ENCODE results near the gene PAMR1.
"Not testable (repeated sequence)": the region's sequence is repeated elsewhere in the genome, so short reads cannot be mapped to it uniquely, and the experiment has no call there.

The PAMR1 gene

DNA sequence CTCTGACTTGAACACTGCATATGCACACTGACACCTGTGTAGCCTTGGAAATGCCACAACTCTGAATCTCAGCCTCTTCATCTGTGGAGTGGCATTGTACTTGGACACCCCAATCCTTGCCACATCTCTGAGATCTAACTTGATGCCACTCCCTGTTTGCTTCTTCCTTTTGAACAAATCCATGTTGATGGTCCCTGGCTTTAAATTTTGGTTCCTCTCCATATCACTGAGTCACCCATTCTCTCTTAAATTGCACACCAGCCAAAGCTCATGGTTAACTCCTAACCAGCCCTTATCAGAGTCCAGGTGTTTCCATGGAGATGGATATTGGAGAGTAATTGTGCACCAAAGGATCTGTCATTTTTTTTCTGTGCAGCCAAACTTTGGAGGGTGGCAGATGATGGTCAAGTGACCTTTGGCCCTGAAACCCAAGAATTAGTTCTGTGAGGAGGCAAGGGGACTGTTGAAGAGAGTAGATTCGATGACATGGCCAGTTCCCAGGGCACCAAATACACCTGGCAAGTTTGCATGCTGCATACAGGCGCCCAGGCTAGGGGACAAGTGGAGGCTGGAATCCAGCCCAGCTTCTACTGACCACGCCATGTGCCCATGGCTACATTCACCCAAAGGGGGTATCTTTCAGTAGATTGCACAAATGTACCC, 25.1 kb upstream of the PAMR1 start:
- DNase-seq (ENCODE audit: low spot score in 2 of 2) = no peak
- Mint-ChIP-seq H3K27ac (no peak overlapping the region), H3K4me1 (no peaks in the 10 kb centered on the region), H3K9me3 (no peaks in the 10 kb centered on the region), H3K36me3 (no peaks in the 10 kb centered on the region), H3K4me3 (no peak overlapping the region)
- ATAC-seq = no peak

DNA sequence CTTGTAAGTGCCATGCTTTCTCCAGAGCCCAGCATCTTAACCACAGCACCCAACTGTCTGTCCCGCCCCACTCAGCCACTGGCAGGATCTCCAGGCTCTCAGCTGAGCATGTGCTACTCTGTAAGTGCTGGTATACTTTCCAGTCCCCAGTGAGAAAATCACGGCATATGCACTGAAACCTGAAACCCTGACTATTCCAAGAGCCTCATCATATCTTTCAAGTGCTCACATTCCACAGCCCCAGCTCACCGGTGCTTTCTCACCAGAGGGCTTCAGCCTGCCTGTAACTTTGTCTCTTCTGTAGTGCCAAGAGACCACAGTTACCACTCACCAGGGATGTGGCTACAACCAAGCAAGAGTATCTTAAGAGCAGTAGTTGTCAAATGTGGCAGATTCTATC, 24.4 kb upstream of the PAMR1 start:
- ATAC-seq = no peak
- Mint-ChIP-seq H3K36me3 (no peaks in the 10 kb centered on the region), H3K4me3 (no peak overlapping the region), H3K27ac (no peak overlapping the region), H3K9me3 (no peaks in the 10 kb centered on the region), H3K4me1 (no peaks in the 10 kb centered on the region)
- DNase-seq (ENCODE audit: low spot score in 2 of 2) = no peak

DNA sequence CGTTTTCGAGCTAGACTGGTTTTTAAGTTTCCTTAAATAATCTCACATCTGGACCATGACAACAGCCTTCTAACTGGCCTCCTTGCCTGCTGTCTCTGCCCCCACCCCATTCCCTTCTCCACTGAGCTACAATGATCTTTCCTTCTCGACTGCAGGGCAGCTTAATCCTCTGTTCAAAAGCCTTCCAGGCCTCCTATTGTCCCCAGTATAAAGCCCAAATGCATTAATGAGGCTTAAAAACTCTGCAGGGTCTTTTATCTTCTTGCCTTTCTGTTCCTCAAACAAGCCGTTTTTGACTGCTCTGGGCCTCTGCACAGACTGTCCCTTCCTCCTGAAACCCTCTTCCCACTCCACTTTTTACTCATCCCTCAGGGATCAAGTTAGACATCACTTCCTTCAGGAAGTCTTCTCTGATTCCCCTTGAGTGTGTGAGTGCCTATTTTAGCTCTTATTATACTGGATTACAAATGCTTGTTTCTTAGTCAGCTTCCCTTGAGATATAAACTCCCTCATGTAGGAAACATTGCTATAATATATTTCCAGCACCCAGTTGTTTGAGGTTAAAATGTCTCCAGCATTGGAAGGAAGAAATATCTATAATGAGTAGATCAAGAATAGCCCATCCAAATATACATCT, 23.6 kb upstream of the PAMR1 start:
- ATAC-seq = no peak
- DNase-seq (ENCODE audit: low spot score in 2 of 2) = no peak
- Mint-ChIP-seq H3K36me3 (no peaks in the 10 kb centered on the region), H3K4me1 (no peaks in the 10 kb centered on the region), H3K27ac (no peak overlapping the region), H3K4me3 (no peak overlapping the region), H3K9me3 (no peaks in the 10 kb centered on the region)

DNA sequence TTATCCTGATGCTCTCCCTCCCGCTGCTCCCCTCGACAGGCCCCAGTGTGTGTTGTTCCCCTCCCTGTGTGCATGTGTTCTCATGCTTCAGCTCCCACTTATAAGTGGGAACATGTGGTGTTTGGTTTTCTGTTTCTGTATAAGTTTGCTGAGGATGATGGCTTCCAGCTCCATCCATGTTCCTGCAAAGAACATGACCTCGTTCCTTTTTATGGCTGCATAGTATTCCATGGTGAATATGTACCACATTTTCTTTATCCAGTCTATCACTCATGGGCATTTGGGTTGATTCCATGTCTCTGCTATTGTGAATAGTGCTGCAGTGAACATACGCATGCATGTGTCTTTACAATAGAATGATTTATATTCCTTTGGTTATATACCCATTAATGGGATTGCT, 22.6 kb upstream of the PAMR1 start:
- not testable (repeated sequence) for H3K36me3 Mint-ChIP-seq; DNase-seq (ENCODE audit: low spot score in 2 of 2); ATAC-seq; H3K4me3 Mint-ChIP-seq; H3K4me1 Mint-ChIP-seq; H3K9me3 Mint-ChIP-seq; H3K27ac Mint-ChIP-seq

DNA sequence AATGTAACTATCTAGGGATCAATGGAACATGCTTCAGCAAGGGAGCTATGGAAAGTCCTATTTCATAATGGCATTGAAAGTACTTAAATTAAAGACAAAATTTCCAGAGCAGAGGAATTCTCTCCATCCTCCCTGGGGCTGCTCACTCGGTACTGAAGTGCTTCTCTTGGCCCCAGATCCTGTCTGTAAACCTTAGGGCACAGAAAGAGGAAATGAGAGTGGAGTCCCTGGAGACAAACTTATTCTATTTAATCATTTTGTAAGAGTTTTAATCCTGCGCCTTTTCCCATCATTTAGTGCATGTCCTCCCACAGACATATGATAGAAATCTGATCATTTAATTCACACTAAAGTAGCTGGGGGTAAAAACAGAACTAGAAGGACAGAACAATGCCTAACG, 20.9 kb upstream of the PAMR1 start:
- no peak for ATAC-seq
- H3K9me3 Mint-ChIP-seq = no peaks in the 10 kb centered on the region

DNA sequence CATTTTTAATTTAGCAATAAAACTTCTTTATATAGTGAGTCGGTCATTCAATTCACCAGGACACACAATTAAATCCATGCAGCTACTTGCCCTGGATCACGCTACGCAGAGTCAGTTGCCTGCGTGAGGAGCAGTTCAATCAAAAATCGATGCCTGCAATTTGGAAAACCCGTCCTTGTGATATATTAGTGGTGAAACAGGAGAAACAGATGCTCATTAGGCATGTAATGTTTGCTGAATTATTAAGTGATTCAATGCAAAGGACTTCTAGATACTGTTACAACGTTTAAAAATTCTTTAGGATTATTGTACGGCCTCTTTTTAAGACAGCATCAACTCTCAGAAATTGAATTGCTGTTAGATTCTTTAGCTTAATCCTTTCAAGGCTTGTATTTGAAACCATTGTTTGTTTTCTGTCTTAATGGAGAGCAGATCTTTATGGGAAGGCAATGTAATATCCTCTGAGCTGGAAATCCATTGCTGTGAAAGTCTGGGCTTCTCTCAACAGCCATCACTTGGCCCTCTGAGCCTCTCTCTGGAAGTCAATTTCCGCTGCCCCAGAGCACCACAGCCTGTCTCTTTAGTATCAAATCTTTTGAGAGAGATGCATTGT, 20.1 kb upstream of the PAMR1 start:
- H3K4me3 Mint-ChIP-seq = no peak overlapping the region
- DNase-seq (ENCODE audit: low spot score in 2 of 2) (no peak), ATAC-seq (no peak)

More for the DNA sequence above, 20.9 kb upstream of the PAMR1 start:
- no peaks in the 10 kb centered on the region for H3K4me1 Mint-ChIP-seq
- H3K4me3 Mint-ChIP-seq = no peak overlapping the region
- H3K27ac Mint-ChIP-seq = no peak overlapping the region
- no peak for DNase-seq (ENCODE audit: low spot score in 2 of 2)
- no peaks in the 10 kb centered on the region for H3K36me3 Mint-ChIP-seq

DNA sequence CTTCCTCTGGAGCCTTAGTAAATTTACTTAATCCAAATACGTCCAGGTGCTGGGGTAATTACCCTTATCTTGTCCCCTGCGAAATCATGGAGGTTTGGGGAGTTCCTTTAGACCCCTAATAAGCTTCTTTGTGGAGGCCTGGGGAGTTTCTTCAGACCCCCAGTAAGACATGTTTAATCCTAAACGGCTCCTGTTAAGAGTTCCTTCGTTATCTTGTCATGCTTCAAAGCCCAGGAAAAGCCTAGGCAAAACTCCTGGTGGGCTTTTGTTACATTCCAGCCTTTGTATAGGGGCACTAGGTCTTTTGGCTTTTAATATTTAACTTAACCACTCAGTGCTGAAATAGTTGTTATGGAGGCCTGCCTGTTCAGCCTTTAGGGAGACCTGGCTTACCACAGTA, 18.1 kb upstream of the PAMR1 start:
- ATAC-seq = no peak
- Mint-ChIP-seq H3K36me3 (no peaks in the 10 kb centered on the region), H3K4me1 (no peaks in the 10 kb centered on the region), H3K27ac (no peak overlapping the region), H3K4me3 (no peak overlapping the region), H3K9me3 (no peaks in the 10 kb centered on the region)
- no peak for DNase-seq (ENCODE audit: low spot score in 2 of 2)

More for the DNA sequence above, 20.1 kb upstream of the PAMR1 start:
- Mint-ChIP-seq H3K9me3 (no peaks in the 10 kb centered on the region), H3K27ac (no peak overlapping the region), H3K4me1 (no peaks in the 10 kb centered on the region), H3K36me3 (no peaks in the 10 kb centered on the region)

DNA sequence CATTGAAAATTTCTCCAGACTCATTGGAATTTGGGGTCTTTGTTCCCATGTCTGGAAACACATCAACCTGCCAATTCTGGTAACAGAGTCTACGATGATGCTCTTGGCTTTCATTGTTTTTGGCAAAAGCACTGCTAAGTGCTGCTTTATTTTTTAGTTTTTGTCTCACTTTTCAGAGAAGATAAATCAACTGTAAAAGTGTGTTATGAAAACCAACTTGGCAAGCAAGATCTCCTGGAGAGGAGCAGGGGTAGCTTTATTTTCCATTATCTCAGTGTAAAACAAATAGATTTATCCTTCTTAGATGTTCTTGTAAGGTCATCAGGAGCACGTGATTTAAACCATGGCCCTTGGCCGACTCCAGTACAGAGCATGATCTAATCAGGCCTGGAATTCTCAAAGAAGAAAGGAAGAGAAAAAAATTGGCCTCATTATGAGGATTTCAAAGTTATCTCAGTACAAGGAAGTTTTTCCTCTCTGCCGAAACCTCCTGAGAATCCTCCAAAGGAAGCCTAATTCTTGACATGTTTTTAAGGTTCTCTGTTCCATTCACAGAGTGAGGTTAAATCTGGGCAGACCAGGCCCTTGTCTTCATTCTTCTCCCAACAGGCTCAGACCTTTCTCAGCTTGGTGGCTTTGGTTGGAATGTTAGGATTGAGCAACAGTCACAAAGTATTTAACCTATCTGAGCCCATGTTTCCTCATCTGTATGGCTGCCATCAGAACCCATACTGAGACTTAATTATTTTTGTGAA, 16.4 kb upstream of the PAMR1 start:
- no peak overlapping the region for H3K27ac Mint-ChIP-seq
- H3K36me3 Mint-ChIP-seq = no peaks in the 10 kb centered on the region
- no peaks in the 10 kb centered on the region for H3K9me3 Mint-ChIP-seq
- H3K4me3 Mint-ChIP-seq = no peak overlapping the region
- ATAC-seq = no peak
- DNase-seq (ENCODE audit: low spot score in 2 of 2) = no peak
- H3K4me1 Mint-ChIP-seq = no peaks in the 10 kb centered on the region

DNA sequence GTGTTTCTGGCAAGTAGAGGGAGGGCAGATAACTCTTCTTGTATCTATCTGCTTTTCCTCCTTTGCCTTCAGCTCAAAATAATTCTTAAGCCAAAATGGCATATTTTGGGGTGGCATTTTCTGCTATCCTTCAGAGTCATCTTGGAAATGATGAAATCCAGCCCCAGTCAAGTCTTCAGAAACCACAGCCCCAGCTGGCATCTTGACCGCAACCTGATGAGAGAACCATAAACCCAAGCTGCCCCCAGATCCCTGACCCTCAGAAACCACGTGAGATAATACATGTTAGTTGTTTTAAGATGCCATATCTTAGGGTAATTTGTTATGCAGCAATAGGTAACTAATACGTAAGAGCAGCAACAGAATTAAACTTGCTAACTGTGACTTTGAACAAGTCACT, 15.1 kb upstream of the PAMR1 start:
- Mint-ChIP-seq H3K27ac (no peak overlapping the region), H3K4me1 (no peaks in the 10 kb centered on the region), H3K36me3 (no peaks in the 10 kb centered on the region), H3K4me3 (no peak overlapping the region), H3K9me3 (no peaks in the 10 kb centered on the region)
- DNase-seq (ENCODE audit: low spot score in 2 of 2) (no peak), ATAC-seq (no peak)

DNA sequence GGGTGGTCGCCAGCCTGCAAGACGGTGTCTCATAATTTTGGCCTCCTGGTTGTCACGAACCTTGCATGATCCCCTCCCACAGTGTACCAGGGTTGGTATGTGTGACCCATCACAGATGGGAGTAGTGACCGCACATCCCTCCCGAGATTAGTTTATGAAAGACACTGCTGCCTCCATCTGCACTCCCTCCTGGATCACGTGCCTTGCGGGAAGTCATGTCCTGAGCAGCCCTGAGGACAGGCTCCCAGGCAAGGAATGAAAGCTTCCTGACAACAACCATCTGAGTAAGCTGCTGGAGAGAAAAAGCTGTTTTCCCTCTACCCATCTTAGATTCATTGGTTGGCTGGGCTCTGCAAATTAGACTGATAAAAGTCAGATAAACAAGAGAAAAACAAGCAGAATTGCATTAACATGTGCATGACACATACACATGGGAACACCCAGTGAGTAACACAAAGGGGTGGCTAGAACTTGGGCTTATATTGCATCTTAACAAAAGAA, 14.4 kb upstream of the PAMR1 start:
- no peaks in the 10 kb centered on the region for H3K36me3 Mint-ChIP-seq
- no peaks in the 10 kb centered on the region for H3K4me1 Mint-ChIP-seq
- DNase-seq (ENCODE audit: low spot score in 2 of 2) (no peak), ATAC-seq (no peak)
- H3K4me3 Mint-ChIP-seq = no peak overlapping the region
- H3K27ac Mint-ChIP-seq = no peak overlapping the region
- no peaks in the 10 kb centered on the region for H3K9me3 Mint-ChIP-seq

DNA sequence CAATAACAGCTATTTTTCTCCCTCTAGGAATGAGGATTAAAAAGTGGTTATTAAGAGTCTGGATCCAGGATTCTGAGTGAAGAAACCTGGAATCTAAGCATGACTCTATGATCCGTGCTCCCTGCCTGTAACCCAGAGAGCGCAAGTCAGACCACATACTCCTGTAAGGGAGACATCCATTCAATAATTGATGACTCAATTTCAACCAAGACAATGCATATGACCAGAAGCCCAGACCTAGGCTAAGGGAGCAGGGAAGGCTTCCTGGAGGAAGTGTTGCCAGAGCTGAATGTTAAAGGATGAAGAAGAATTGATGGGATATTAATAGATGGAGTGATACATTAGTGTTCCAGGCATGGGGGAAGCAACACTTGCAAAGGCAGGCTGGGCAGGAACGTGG, 13.8 kb upstream of the PAMR1 start:
- H3K27ac Mint-ChIP-seq = no peak overlapping the region

DNA sequence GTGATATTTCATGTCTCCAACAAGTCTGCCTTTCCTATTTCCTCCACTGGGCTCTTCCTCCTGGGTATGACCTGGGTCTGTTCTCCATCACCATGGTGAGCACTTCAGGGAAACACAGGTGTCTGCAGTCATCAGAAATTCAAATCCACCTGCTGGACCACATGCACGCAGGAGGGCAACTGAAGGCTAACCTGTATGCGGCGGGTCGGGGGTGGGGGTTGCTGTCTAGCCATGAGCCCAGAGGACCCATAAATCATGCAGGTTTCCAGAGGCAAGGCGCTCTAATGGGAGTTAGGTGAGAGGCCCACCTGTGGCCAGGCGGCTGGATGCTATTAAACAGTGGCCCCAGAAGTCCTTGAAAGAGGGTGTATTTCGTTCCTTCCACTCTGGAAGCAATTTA, 11.1 kb upstream of the PAMR1 start:
- Mint-ChIP-seq H3K36me3 (no peaks in the 10 kb centered on the region), H3K9me3 (no peaks in the 10 kb centered on the region), H3K27ac (no peak overlapping the region), H3K4me1 (no peaks in the 10 kb centered on the region), H3K4me3 (no peak overlapping the region)
- DNase-seq (ENCODE audit: low spot score in 2 of 2) (no peak), ATAC-seq (no peak)

More for the DNA sequence above, 13.8 kb upstream of the PAMR1 start:
- DNase-seq (ENCODE audit: low spot score in 2 of 2) (no peak), ATAC-seq (no peak)
- no peaks in the 10 kb centered on the region for H3K9me3 Mint-ChIP-seq
- H3K4me1 Mint-ChIP-seq = no peaks in the 10 kb centered on the region
- H3K4me3 Mint-ChIP-seq = no peak overlapping the region
- H3K36me3 Mint-ChIP-seq = no peaks in the 10 kb centered on the region

DNA sequence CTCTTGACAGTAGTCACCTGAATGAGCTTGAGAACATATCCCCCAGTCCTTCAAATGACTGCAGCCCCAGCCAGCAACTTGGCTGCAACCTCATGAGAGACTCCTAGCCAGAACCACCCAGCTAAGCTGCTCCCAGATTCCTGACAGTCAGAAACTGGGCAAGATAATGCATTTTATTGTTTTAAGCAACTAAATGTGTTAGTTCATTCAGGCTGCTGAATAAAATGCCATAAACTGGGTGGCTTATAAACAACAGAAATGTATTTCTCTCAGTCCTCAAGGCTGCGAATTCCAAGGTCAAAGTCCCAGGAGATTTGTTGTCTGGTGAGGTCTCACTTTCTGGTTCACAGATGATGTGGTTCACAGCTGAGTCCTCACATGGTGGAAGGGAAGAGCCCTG, 5.8 kb upstream of the PAMR1 start:
- Mint-ChIP-seq H3K9me3 (no peaks in the 10 kb centered on the region), H3K36me3 (no peaks in the 10 kb centered on the region), H3K4me3 (no peak overlapping the region), H3K27ac (no peak overlapping the region), H3K4me1 (no peaks in the 10 kb centered on the region)
- ATAC-seq = no peak
- DNase-seq (ENCODE audit: low spot score in 2 of 2) = no peak

DNA sequence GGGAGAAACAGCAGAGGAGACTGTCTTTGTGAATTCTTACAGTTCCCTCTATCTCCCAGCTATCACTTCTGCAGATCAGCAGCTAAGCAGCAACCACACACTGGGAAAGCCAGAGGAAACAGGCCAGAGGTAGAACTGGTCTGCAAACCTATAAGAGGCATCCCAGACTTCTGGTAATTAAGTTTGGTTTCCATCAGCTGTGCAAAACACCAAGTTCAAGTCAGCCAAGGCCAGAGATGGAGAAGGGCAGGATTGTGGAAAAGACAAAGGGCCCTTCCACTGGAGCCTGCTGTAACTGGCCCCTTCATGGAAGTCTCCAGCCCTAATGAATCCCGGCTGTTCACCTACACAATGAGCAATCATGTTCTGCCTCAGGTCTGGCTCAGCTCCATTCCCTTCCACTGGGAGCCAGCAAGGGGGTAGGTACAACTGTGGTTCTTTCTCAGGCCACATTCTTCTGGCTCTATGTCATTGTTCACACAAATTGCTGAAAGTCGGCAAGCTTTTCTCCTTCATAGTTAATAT, 4.6 kb upstream of the PAMR1 start:
- Mint-ChIP-seq H3K27ac (no peak overlapping the region), H3K36me3 (no peaks in the 10 kb centered on the region), H3K4me1 (no peaks in the 10 kb centered on the region), H3K9me3 (no peaks in the 10 kb centered on the region), H3K4me3 (no peak overlapping the region)
- no peak for ATAC-seq
- no peak for DNase-seq (ENCODE audit: low spot score in 2 of 2)

DNA sequence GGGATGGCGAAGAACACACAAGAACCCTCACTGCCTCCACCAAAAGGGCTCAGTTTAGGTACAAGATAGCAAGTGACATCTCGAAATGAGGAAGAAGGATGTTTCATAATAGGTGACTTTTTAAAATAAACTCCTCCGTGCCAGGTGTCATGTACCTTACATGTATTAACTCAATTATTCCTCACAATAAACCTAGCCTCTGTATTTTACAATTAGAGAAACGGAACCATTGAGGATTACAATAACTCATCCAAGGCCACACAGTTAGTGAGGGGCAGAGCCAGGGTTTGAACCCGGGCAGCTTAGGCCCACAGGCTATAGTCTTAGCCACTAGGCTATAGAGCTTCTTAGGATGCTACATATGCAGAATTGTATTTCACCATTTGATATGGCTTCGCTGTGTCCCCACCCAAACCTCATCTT, 965 bp upstream of the PAMR1 start:
- ATAC-seq (no peak), DNase-seq (ENCODE audit: low spot score in 2 of 2) (peak in 1 of 2 donors; percentile 34)
- Mint-ChIP-seq H3K36me3 (no peaks in the 10 kb centered on the region), H3K4me3 (no peak overlapping the region), H3K9me3 (no peaks in the 10 kb centered on the region), H3K4me1 (no peaks in the 10 kb centered on the region), H3K27ac (no peak overlapping the region)
